Kasumi-1 (cell line): Measurements from ENCODE around the gene CXCL11.
A peak's percentile ranks its signal among the peaks of the same experiment; 100 is the strongest.
"Not testable (repeated sequence)": the region's sequence is repeated elsewhere in the genome, so short reads cannot be mapped to it uniquely, and the experiment has no call there.

Experiments used
- DNase-seq, 2 experiments: peaks; one replicate each; lab custom pipeline; 2025; lab: John Stamatoyannopoulos, UW

CXCL11 gene

GRCh38 chr4:76042241-76042998, 6.5 kb upstream of the CXCL11 start:
- DNase-seq, result not testable (repeated sequence)

GRCh38 chr4:76036855-76037254, 985 bp upstream of the CXCL11 start:
- DNase-seq, result no peak

GRCh38 chr4:76035141-76035540, 729 bp downstream of the CXCL11 start:
- DNase-seq, result peak in 1 of 2 experiments; percentile 27

- DNase-seq, result no peak
These were observed 6.6 kb downstream of the CXCL11 start for GRCh38 chr4:76029300-76029699.

- DNase-seq, result no peak
These were observed 7.5 kb downstream of the CXCL11 start for GRCh38 chr4:76028350-76028765.

GRCh38 chr4:76024065-76024464, 11.8 kb downstream of the CXCL11 start:
- no peak for DNase-seq

GRCh38 chr4:76023389-76023788, 12.5 kb downstream of the CXCL11 start, which contains the start of gene CXCL10:
Gene CXCL10 (minus strand): TSS chr4:76023497. CDS start chr4:76023431, 66 bp downstream.
- no peak for DNase-seq

GRCh38 chr4:76022677-76023076, 13.2 kb downstream of the CXCL11 start:
- DNase-seq, result no peak

- DNase-seq, result no peak
These were observed 13.8 kb downstream of the CXCL11 start for GRCh38 chr4:76022031-76022430.

- DNase-seq, result no peak
These were observed 18.7 kb downstream of the CXCL11 start for GRCh38 chr4:76017056-76017686.

- no peak for DNase-seq
These were observed 19.5 kb downstream of the CXCL11 start for GRCh38 chr4:76016393-76016792.

- no peak for DNase-seq
These were observed 22.3 kb downstream of the CXCL11 start for GRCh38 chr4:76013540-76013939.

GRCh38 chr4:76012388-76012801, 23.5 kb downstream of the CXCL11 start:
- DNase-seq, result no peak

GRCh38 chr4:76011700-76012387, 24.0 kb downstream of the CXCL11 start:
- peak in 1 of 2 experiments; percentile 38 for DNase-seq

- no peak for DNase-seq
These were observed 24.7 kb downstream of the CXCL11 start for GRCh38 chr4:76011018-76011670.

GRCh38 chr4:76010576-76010975, 25.3 kb downstream of the CXCL11 start:
- no peak for DNase-seq

- no peak for DNase-seq
These were observed 26.6 kb downstream of the CXCL11 start for GRCh38 chr4:76009311-76009710.

GRCh38 chr4:76007089-76007862, 28.6 kb downstream of the CXCL11 start, which contains the start of gene CXCL9:
Gene CXCL9 (minus strand): TSS chr4:76007509. CDS start chr4:76007449, 60 bp downstream.
- DNase-seq, result no peak

- DNase-seq, result no peak
These were observed 32.2 kb downstream of the CXCL11 start for GRCh38 chr4:76003620-76004019.

GRCh38 chr4:76003035-76003434, 32.8 kb downstream of the CXCL11 start:
- no peak for DNase-seq

GRCh38 chr4:76002176-76002575, 33.7 kb downstream of the CXCL11 start:
- no peak for DNase-seq
